Mesodermal cell (in vitro differentiated cells): Measurements from ENCODE around the gene SLC25A17.
"Not testable (repeated sequence)": the region's sequence is repeated elsewhere in the genome, so short reads cannot be mapped to it uniquely, and the experiment has no call there.

Source experiments
- H3K27ac ChIP-seq: 2 replicates; pipeline ENCODE4 v1.7.0; 2013; ENCODE audit warnings: mild to moderate bottlenecking, low read depth, low read length, moderate library complexity; ENCODE audit not compliant: severe bottlenecking
- H3K36me3 ChIP-seq: 2 replicates; pipeline ENCODE4 v1.7.1; 2013; ENCODE audit warnings: mild to moderate bottlenecking, low read length, moderate library complexity; ENCODE audit not compliant: control insufficient read depth, insufficient read depth
- H3K4me1 ChIP-seq: one replicate; pipeline ENCODE4 v1.7.1; 2013; ENCODE audit warnings: mild to moderate bottlenecking, low read length; ENCODE audit not compliant: insufficient read depth, control insufficient read depth, poor library complexity, severe bottlenecking
- H3K4me3 ChIP-seq: 2 replicates; pipeline ENCODE4 v1.7.0; 2013; ENCODE audit warnings: low read length, control low read depth, mild to moderate bottlenecking; ENCODE audit not compliant: insufficient read depth, poor library complexity, severe bottlenecking; ENCODE audit errors: extremely low read depth
- H3K9me3 ChIP-seq: 2 replicates; pipeline ENCODE4 v1.7.1; 2013; ENCODE audit warnings: mild to moderate bottlenecking, low read length, moderate library complexity; ENCODE audit not compliant: control insufficient read depth
- WGBS, 2 experiments: methylation state at CpG; one replicate each; pipeline ENCODE4 v1.1.5; 2013; ENCODE audit warnings: missing lambda C conversion rate in 2 of 2; ENCODE audit not compliant: insufficient coverage in 2 of 2; 5-methylcytosine and 5-hydroxymethylcytosine counted together

SLC25A17 gene

GRCh38 chr22:40720156-40720537 is 99.0 kb downstream of the SLC25A17 start:
- H3K36me3 ChIP-seq, H3K9me3 ChIP-seq, H3K4me3 ChIP-seq: not testable (repeated sequence)
- Histone ChIP-seq H3K27ac (peak overlapping the region; percentile 50), H3K4me1 (peaks cover 23% of the 10 kb centered on the region)
- WGBS, 2 experiments: 90 to 100% methylated on average over 3 to 4 of the region's 6 CpGs
